HEK293 (cell line): ENCODE measurements around the gene TMEM260.

ENCODE experiments used
- CTCF ChIA-PET: fragments of 350-600 bp; formaldehyde crosslinking; extraction: SDS; loops from one replicate; lab custom pipeline; 2021; ENCODE audit warnings: antibody characterized with exemption; lab: Yijun Ruan, JAX
- POLR2A ChIA-PET: fragments of 300-600 bp; formaldehyde crosslinking; extraction: SDS; loops from one replicate; lab custom pipeline; 2020; ENCODE audit warnings: antibody characterized with exemption, inconsistent platforms; lab: Yijun Ruan, JAX
- H3K27ac ChIP-seq: fragments of 200-500 bp; sonication (Bioruptor generic); 2 replicates; pipeline ENCODE4 v1.5.1; 2014; ENCODE audit warnings: low read depth, low read length, control low read depth, inconsistent platforms; ENCODE audit errors: extremely low read depth
- H3K36me3 ChIP-seq, 2 experiments: fragments of 200-500 bp in 1 of 2; sonication (Bioruptor generic) in 1 of 2; 1 replicate in 1 of 2; 2 replicates in 1 of 2; pipeline ENCODE4 v1.5.1; 2014 to 2017; ENCODE audit warnings: inconsistent platforms in 2 of 2, low read length in 2 of 2; ENCODE audit not compliant: control insufficient read depth in 2 of 2, insufficient read depth in 1 of 2
- H3K4me1 ChIP-seq: fragments of 200-500 bp; sonication (Bioruptor generic); 2 replicates; pipeline ENCODE4 v1.5.1; 2014; ENCODE audit warnings: mild to moderate bottlenecking, low read length, inconsistent platforms; ENCODE audit not compliant: control insufficient read depth, insufficient read depth
- H3K4me3 ChIP-seq: 2 replicates; pipeline ENCODE4 v1.5.1; 2011; ENCODE audit warnings: low read depth, mild to moderate bottlenecking, control low read depth, low read length, moderate library complexity
- H3K9me3 ChIP-seq: fragments of 200-500 bp; sonication (Bioruptor generic); 2 replicates; pipeline ENCODE4 v1.5.1; 2014; ENCODE audit warnings: low read depth, low read length, inconsistent platforms; ENCODE audit not compliant: control insufficient read depth, insufficient read depth
- GFI1B ChIP-seq: fragments of 450-650 bp; formaldehyde crosslinking; IDR thresholded peaks from 2 replicates; pipeline ENCODE4 v1.5.1; 2016; ENCODE audit warnings: missing biosample characterization, missing genetic modification characterization
- GLIS2 ChIP-seq: fragments of 450-650 bp; formaldehyde crosslinking; IDR thresholded peaks from 2 replicates; pipeline ENCODE4 v1.5.1; 2016; ENCODE audit warnings: missing biosample characterization, missing genetic modification characterization
- KLF1 ChIP-seq: fragments of 450-650 bp; formaldehyde crosslinking; IDR thresholded peaks from 2 replicates; pipeline ENCODE4 v1.5.1; 2016; ENCODE audit warnings: missing biosample characterization, missing genetic modification characterization
- REPIN1 ChIP-seq: fragments of 450-650 bp; formaldehyde crosslinking; IDR thresholded peaks from 2 replicates; pipeline ENCODE4 v1.5.1; 2017; ENCODE audit warnings: missing biosample characterization, missing genetic modification characterization, low read depth
- SP3 ChIP-seq: fragments of 450-650 bp; formaldehyde crosslinking; IDR thresholded peaks from 2 replicates; pipeline ENCODE4 v1.5.1; 2016; ENCODE audit warnings: missing biosample characterization, missing genetic modification characterization
- TCF7L2 ChIP-seq: IDR thresholded peaks from 2 replicates; pipeline ENCODE4 v1.6.1; 2011; ENCODE audit warnings: low read depth, mild to moderate bottlenecking, inconsistent platforms, low read length, moderate library complexity, borderline replicate concordance
- ZBTB7A ChIP-seq: fragments of 450-650 bp; formaldehyde crosslinking; IDR thresholded peaks from 2 replicates; pipeline ENCODE4 v1.5.1; 2016; ENCODE audit warnings: low read depth, missing biosample characterization, missing genetic modification characterization
- ZFHX2 ChIP-seq: fragments of 450-650 bp; formaldehyde crosslinking; conservative IDR thresholded peaks from 2 replicates; pipeline ENCODE4 v1.5.1; 2016; ENCODE audit warnings: missing biosample characterization, missing genetic modification characterization
- ZNF112 ChIP-seq: fragments of 450-650 bp; formaldehyde crosslinking; IDR thresholded peaks from 2 replicates; pipeline ENCODE4 v1.5.0; 2017; ENCODE audit warnings: missing biosample characterization, missing genetic modification characterization
- ZNF138 ChIP-seq: fragments of 450-650 bp; formaldehyde crosslinking; IDR thresholded peaks from 2 replicates; pipeline ENCODE4 v1.5.1; 2016; ENCODE audit warnings: missing biosample characterization, missing genetic modification characterization, borderline replicate concordance
- ZNF324 ChIP-seq: fragments of 450-650 bp; formaldehyde crosslinking; IDR thresholded peaks from 2 replicates; pipeline ENCODE4 v1.5.1; 2016; ENCODE audit warnings: missing biosample characterization, missing genetic modification characterization
- ZNF350 ChIP-seq: fragments of 450-650 bp; formaldehyde crosslinking; IDR thresholded peaks from 2 replicates; pipeline ENCODE4 v1.5.0; 2017; ENCODE audit warnings: missing biosample characterization, mild to moderate bottlenecking, missing genetic modification characterization
- ZNF521 ChIP-seq: fragments of 450-650 bp; formaldehyde crosslinking; IDR thresholded peaks from 2 replicates; pipeline ENCODE4 v1.5.1; 2017; ENCODE audit warnings: missing biosample characterization, mild to moderate bottlenecking, missing genetic modification characterization
- ZNF571 ChIP-seq: fragments of 450-650 bp; formaldehyde crosslinking; IDR thresholded peaks from 2 replicates; pipeline ENCODE4 v1.5.0; 2017; ENCODE audit warnings: missing biosample characterization, missing genetic modification characterization
- ZNF626 ChIP-seq: fragments of 450-650 bp; sonication (Bioruptor Pico); formaldehyde crosslinking; IDR thresholded peaks from 2 replicates; pipeline ENCODE4 v1.5.1; 2018; ENCODE audit warnings: missing biosample characterization, missing genetic modification characterization, inconsistent platforms
- ZNF654 ChIP-seq: fragments of 450-650 bp; formaldehyde crosslinking; IDR thresholded peaks from 2 replicates; pipeline ENCODE4 v1.5.1; 2016; ENCODE audit warnings: low read depth, missing biosample characterization, missing genetic modification characterization
- ZNF76 ChIP-seq: fragments of 450-650 bp; formaldehyde crosslinking; IDR thresholded peaks from 2 replicates; pipeline ENCODE4; 2016; ENCODE audit warnings: low read depth, missing biosample characterization, missing genetic modification characterization, borderline replicate concordance
- ZNF791 ChIP-seq: fragments of 450-650 bp; formaldehyde crosslinking; IDR thresholded peaks from 2 replicates; pipeline ENCODE4 v1.5.1; 2016; ENCODE audit warnings: missing biosample characterization, missing genetic modification characterization
- ZSCAN23 ChIP-seq: fragments of 450-650 bp; formaldehyde crosslinking; IDR thresholded peaks from 2 replicates; pipeline ENCODE4 v1.5.1; 2016; ENCODE audit warnings: missing biosample characterization, missing genetic modification characterization
- TF ChIP-seq, protein P1 (sequence below): fragments of 450-650 bp; formaldehyde crosslinking; IDR thresholded peaks from 2 replicates; pipeline ENCODE4 v1.5.1; 2017; ENCODE audit warnings: missing biosample characterization, missing genetic modification characterization
- TF ChIP-seq, protein P2 (sequence below): fragments of 450-650 bp; formaldehyde crosslinking; IDR thresholded peaks from 2 replicates; pipeline ENCODE4 v1.5.1; 2016; ENCODE audit warnings: missing biosample characterization, missing genetic modification characterization
- TF ChIP-seq, protein P3 (sequence below): IDR thresholded peaks from 2 replicates; pipeline ENCODE4 v1.6.1; 2011; ENCODE audit warnings: mild to moderate bottlenecking, low read depth, low read length, borderline replicate concordance
- TF ChIP-seq, protein P4 (sequence below): fragments of 450-650 bp; formaldehyde crosslinking; IDR thresholded peaks from 2 replicates; pipeline ENCODE4 v1.5.1; 2017; ENCODE audit warnings: missing biosample characterization, missing genetic modification characterization
- TF ChIP-seq, protein P5 (sequence below): fragments of 450-650 bp; formaldehyde crosslinking; IDR thresholded peaks from 2 replicates; pipeline ENCODE4 v1.5.1; 2016; ENCODE audit warnings: missing biosample characterization, missing genetic modification characterization, low read depth

Gene TMEM260

DNA sequence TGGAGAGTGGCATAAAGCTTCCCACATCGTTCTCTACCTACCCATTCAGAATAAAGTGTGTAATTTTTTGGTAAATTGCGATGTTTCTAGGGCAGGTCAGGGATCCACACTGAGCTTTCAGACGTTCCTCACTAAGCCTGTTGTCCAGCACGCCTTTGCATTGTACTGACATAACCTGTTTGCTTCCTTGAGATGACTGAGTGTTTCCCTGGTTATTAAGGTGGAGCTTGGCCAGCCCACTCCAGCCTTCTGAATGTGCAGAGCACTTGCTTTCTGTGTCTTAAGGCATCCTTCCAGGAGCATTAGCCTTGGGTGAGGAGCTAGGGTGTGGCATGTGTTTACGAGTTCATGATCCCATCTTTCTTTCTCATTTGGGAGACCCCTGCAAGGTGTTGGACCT lies 96.4 kb downstream of the TMEM260 start:
- POLR2A ChIA-PET = no interaction called here
- Histone ChIP-seq H3K9me3 (no peaks in the 10 kb centered on the region), H3K4me3 (no peak overlapping the region), H3K36me3 (no peaks in the 10 kb centered on the region), H3K4me1 (no peaks in the 10 kb centered on the region), H3K27ac (no peak overlapping the region)
- TF ChIP-seq ZNF350 (no peak), KLF1 (tag by site-specific recombination) (no peak), ZSCAN23 (tag by site-specific recombination) (no peak), TCF7L2 (no peak), ZNF654 (tag by site-specific recombination) (no peak), GLIS2 (tag by site-specific recombination) (no peak), ZBTB7A (tag by site-specific recombination) (no peak), ZNF571 (tag by site-specific recombination) (no peak), ZNF138 (no peak), ZNF791 (tag by site-specific recombination) (no peak), ZNF76 (no peak), ZNF112 (tag by site-specific recombination) (no peak), ZNF626 (no peak), ZNF521 (tag by site-specific recombination) (no peak), REPIN1 (tag by site-specific recombination) (no peak), ZNF324 (no peak)
- TF ChIP-seq, protein P1, sequence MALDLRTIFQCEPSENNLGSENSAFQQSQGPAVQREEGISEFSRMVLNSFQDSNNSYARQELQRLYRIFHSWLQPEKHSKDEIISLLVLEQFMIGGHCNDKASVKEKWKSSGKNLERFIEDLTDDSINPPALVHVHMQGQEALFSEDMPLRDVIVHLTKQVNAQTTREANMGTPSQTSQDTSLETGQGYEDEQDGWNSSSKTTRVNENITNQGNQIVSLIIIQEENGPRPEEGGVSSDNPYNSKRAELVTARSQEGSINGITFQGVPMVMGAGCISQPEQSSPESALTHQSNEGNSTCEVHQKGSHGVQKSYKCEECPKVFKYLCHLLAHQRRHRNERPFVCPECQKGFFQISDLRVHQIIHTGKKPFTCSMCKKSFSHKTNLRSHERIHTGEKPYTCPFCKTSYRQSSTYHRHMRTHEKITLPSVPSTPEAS = no peak
- TF ChIP-seq, protein P2, sequence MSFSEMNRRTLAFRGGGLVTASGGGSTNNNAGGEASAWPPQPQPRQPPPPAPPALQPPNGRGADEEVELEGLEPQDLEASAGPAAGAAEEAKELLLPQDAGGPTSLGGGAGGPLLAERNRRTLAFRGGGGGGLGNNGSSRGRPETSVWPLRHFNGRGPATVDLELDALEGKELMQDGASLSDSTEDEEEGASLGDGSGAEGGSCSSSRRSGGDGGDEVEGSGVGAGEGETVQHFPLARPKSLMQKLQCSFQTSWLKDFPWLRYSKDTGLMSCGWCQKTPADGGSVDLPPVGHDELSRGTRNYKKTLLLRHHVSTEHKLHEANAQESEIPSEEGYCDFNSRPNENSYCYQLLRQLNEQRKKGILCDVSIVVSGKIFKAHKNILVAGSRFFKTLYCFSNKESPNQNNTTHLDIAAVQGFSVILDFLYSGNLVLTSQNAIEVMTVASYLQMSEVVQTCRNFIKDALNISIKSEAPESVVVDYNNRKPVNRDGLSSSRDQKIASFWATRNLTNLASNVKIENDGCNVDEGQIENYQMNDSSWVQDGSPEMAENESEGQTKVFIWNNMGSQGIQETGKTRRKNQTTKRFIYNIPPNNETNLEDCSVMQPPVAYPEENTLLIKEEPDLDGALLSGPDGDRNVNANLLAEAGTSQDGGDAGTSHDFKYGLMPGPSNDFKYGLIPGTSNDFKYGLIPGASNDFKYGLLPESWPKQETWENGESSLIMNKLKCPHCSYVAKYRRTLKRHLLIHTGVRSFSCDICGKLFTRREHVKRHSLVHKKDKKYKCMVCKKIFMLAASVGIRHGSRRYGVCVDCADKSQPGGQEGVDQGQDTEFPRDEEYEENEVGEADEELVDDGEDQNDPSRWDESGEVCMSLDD (tag by site-specific recombination) = no peak
- TF ChIP-seq, protein P3, sequence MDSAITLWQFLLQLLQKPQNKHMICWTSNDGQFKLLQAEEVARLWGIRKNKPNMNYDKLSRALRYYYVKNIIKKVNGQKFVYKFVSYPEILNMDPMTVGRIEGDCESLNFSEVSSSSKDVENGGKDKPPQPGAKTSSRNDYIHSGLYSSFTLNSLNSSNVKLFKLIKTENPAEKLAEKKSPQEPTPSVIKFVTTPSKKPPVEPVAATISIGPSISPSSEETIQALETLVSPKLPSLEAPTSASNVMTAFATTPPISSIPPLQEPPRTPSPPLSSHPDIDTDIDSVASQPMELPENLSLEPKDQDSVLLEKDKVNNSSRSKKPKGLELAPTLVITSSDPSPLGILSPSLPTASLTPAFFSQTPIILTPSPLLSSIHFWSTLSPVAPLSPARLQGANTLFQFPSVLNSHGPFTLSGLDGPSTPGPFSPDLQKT = no peak
- CTCF ChIA-PET = interaction anchor here (0.7 kb wide), 1 partner anchor 51 kb away, joined by 4 read pairs; no protein-coding TSS in a partner anchor

DNA sequence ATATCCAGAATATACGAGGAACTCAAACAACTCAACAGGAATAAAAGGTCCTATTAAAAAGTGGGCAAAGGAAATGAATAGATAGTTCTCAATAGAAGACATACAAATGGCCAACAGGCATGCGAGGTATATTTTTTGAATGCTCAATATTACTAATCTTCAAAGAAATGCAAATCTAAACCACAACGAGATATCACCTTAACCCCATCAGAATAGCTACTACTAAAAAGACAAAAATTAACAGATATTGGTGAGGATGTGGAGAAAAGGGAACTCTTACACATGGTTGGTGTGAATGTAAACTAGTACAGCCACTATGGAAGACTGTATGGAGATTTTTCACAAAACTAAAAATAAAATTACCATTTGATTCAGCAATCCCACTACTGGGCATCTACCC lies 99.2 kb downstream of the TMEM260 start:
- H3K4me1 ChIP-seq = no peaks in the 10 kb centered on the region
- TF ChIP-seq, protein P4, sequence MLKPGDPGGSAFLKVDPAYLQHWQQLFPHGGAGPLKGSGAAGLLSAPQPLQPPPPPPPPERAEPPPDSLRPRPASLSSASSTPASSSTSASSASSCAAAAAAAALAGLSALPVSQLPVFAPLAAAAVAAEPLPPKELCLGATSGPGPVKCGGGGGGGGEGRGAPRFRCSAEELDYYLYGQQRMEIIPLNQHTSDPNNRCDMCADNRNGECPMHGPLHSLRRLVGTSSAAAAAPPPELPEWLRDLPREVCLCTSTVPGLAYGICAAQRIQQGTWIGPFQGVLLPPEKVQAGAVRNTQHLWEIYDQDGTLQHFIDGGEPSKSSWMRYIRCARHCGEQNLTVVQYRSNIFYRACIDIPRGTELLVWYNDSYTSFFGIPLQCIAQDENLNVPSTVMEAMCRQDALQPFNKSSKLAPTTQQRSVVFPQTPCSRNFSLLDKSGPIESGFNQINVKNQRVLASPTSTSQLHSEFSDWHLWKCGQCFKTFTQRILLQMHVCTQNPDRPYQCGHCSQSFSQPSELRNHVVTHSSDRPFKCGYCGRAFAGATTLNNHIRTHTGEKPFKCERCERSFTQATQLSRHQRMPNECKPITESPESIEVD (tag by site-specific recombination) = no peak
- TF ChIP-seq SP3 (tag by site-specific recombination) (no peak), ZFHX2 (tag by site-specific recombination) (no peak), GFI1B (tag by site-specific recombination) (no peak)
- TF ChIP-seq, protein P5, sequence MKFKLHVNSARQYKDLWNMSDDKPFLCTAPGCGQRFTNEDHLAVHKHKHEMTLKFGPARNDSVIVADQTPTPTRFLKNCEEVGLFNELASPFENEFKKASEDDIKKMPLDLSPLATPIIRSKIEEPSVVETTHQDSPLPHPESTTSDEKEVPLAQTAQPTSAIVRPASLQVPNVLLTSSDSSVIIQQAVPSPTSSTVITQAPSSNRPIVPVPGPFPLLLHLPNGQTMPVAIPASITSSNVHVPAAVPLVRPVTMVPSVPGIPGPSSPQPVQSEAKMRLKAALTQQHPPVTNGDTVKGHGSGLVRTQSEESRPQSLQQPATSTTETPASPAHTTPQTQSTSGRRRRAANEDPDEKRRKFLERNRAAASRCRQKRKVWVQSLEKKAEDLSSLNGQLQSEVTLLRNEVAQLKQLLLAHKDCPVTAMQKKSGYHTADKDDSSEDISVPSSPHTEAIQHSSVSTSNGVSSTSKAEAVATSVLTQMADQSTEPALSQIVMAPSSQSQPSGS (tag by site-specific recombination) = no peak
- POLR2A ChIA-PET = no interaction called here
- H3K27ac ChIP-seq = no peak overlapping the region
- no peak overlapping the region for H3K4me3 ChIP-seq
- H3K9me3 ChIP-seq = no peaks in the 10 kb centered on the region
- no peaks in the 10 kb centered on the region for H3K36me3 ChIP-seq
- CTCF ChIA-PET = no interaction called here
